Adrenal gland (tissue), 12 donors: ENCODE data around the gene DCLK2. TPM values are rescaled to one million over a fixed set of nuclear protein-coding genes. Genes with fewer than 3 reads are reported as not detected.
A peak's percentile ranks its signal among the peaks of the same experiment; 100 is the strongest.

ENCODE experiments used
- DNase-seq, 7 donors: peaks; one replicate each; pipeline ENCODE4 v3.0.0-alpha.2; 2019 to 2020
- H3K27ac ChIP-seq, 5 donors: fragments of 200-600 bp; sonication (generic) in 4 of 5; 1 replicate in 3 of 5; 2 replicates in 2 of 5; pipeline versions ENCODE4 v1.5.1 to v1.8.0; 2016 to 2020; ENCODE audit warnings: mild to moderate bottlenecking in 1 of 5
- H3K27me3 ChIP-seq: fragments of 200-600 bp; 2 replicates; pipeline ENCODE4 v1.8.0; 2021
- H3K36me3 ChIP-seq, 2 donors: fragments of 200-600 bp; replicated peaks in 1 of 2; 1 replicate in 1 of 2; 2 replicates in 1 of 2; pipeline versions ENCODE4 v1.5.1 to v1.8.0; 2018 to 2022
- H3K4me1 ChIP-seq, 2 donors: fragments of 200-600 bp; replicated peaks in 1 of 2; 1 replicate in 1 of 2; 2 replicates in 1 of 2; pipeline versions ENCODE4 v1.5.1 to v1.8.0; 2018 to 2021
- H3K4me3 ChIP-seq, 4 donors: fragments of 200-600 bp; sonication (generic) in 3 of 4; one replicate each; pipeline ENCODE4 v1.5.1; 2016 to 2018
- H3K9me3 ChIP-seq, 3 donors: fragments of 200-600 bp; sonication (generic) in 1 of 3; replicated peaks in 1 of 3; 1 replicate in 2 of 3; 2 replicates in 1 of 3; pipeline versions ENCODE4 v1.5.1 to v1.8.0; 2016 to 2021
- POLR2A ChIP-seq, 2 donors: fragments of 450-650 bp; IDR thresholded peaks; one replicate each; pipeline ENCODE4 v1.6.1; 2017; ENCODE audit warnings: antibody characterized with exemption in 2 of 2, mild to moderate bottlenecking in 2 of 2, moderate library complexity in 1 of 2
- WGBS, 4 donors: extraction: QIAGEN DNeasy Blood & Tissue Kit in 2 of 4; methylation state at CpG; one replicate each; pipeline versions ENCODE4 v1.1.5 to v1.1.7; 2013 to 2017; 5-methylcytosine and 5-hydroxymethylcytosine counted together
- intact Hi-C, 2 donors: fragments of 100-400 bp; cut with DNase I; formaldehyde crosslinking; loops; one replicate each; pipeline versions ENCODE4 v1.14.1 to v1.15.0; 2022 to 2023
- polyA plus RNA-seq, 3 donors: library from polyadenylated mRNA; stranded (reverse); fragments of 200-250 nt in 2 of 3; fragments of 350-450 nt in 1 of 3; fragmentation: Illumina TruSeq in 1 of 3; extraction: RNeasy Lipid Tissue Mini Kit (QIAGEN cat#74804) in 1 of 3; gene quantifications; one replicate each; pipeline ENCODE4 v1.2.3, GENCODE V29; 2013 to 2014
- total RNA-seq, 9 donors: library from RNA; depleted of rRNA in 4 of 9; stranded (reverse); fragments of >200 nt in 4 of 9; fragments of 120-200 nt in 1 of 9; fragmentation: NEBNext Ultra II Directional in 1 of 9; extraction: Animal tissue kit (Norgen Biotek cat#: 25700) in 1 of 9; gene quantifications; one replicate each; pipeline versions ENCODE4 v1.1.0 to v1.2.4, GENCODE V29; 2013 to 2023
- TF ChIP-seq, protein P1 (sequence below), 6 experiments: fragments of 450-650 bp in 4 of 6; fragments of 200-600 bp in 2 of 6; sonication (generic) in 1 of 6; IDR thresholded peaks; 1 replicate in 5 of 6; 2 replicates in 1 of 6; pipeline versions ENCODE4 v1.5.1 to v1.8.0; 2016 to 2021; ENCODE audit warnings: antibody characterized with exemption in 6 of 6, mild to moderate bottlenecking in 2 of 6, moderate library complexity in 1 of 6
- donor health status: healthy with polysubstance abuse.
- donor health status: Bipolar disorder and iron deficiency.
- donor health status: DM: yes; HTN: yes; CAD: no.
- donor health status: DM: no; HTN: no; CAD: no.
- donor health status: DM: no; HTN: no; CAD: no.
- donor health status: DM: yes; HTN: yes; CAD: no.

The DCLK2 gene
- total and polyA plus RNA-seq, 12 donors: 2.9 to 11.4 (median 6.3) TPM

DNA sequence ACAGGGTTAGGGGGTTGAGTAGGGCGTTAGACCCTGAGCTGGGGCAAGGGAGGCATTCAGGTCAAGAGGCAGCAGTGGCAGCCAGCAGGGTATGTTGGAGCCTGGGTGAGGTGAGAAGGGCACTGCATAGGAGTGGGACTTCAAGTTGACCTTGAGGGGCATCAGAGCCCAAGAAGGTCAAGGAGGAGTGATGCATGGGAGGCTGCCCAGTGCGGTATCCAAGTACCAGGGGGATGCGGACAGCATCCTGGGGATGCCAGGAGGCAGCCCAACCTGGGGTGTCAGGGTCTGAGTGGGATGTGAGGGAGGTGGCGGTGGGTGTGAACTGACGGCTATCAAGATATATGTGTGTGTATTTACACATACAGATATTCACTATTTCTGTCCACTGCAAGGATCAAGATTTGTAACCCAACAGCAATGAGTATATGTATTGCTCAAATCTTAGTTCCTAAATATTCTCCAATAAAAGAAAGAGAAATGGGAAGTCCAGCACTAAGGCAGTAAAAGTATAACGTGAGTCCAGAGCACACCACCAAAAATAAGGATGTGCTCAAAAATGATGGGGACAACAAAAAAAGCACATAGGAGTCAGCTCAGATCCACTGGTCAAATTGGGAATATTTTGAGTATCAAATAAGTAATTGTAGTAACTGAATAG lies 9.8 kb upstream of the DCLK2 start:
- no peak for DNase-seq
- Histone ChIP-seq H3K36me3 (no peaks in the 10 kb centered on the region), H3K27ac (no peak overlapping the region), H3K9me3 (no peaks in the 10 kb centered on the region), H3K4me1 (peaks cover 0 to 3% of the 10 kb centered on the region in 2 donors), H3K27me3 (no peaks in the 10 kb centered on the region), H3K4me3 (no peak overlapping the region)
- intact Hi-C loops: loop anchor here in 1 of 2 donors (10.0 kb wide), 1 partner anchor 54 kb away; no protein-coding TSS in a partner anchor
- 76 to 91% (median 83%) methylated on average over 2 to 6 of the region's 6 CpGs for WGBS, 4 donors
- TF ChIP-seq, protein P1, sequence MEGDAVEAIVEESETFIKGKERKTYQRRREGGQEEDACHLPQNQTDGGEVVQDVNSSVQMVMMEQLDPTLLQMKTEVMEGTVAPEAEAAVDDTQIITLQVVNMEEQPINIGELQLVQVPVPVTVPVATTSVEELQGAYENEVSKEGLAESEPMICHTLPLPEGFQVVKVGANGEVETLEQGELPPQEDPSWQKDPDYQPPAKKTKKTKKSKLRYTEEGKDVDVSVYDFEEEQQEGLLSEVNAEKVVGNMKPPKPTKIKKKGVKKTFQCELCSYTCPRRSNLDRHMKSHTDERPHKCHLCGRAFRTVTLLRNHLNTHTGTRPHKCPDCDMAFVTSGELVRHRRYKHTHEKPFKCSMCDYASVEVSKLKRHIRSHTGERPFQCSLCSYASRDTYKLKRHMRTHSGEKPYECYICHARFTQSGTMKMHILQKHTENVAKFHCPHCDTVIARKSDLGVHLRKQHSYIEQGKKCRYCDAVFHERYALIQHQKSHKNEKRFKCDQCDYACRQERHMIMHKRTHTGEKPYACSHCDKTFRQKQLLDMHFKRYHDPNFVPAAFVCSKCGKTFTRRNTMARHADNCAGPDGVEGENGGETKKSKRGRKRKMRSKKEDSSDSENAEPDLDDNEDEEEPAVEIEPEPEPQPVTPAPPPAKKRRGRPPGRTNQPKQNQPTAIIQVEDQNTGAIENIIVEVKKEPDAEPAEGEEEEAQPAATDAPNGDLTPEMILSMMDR (IDR thresholded peaks at IDR 0.05): no peak
- TF ChIP-seq POLR2A (IDR thresholded peaks at IDR 0.05): no peak

DNA sequence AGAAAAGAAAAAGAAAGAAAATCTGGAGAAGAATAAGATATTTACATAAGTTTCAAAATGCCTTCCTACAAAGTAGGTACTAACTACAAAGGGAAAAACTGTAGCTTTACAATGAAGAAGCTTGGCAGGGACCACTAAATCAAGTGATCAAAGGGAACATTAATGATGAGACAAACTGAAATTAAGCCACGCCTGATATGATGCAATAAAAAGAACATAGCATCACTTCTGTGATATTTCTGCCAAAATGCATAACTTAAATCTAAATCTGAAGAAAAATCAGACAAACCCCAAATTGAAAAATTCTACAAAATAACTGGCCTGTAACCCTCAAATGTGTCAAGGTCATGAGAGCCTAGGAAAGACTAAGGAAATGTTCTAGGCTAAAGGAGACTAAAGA lies 8.9 kb upstream of the DCLK2 start:
- Histone ChIP-seq H3K4me3 (no peak overlapping the region), H3K36me3 (no peaks in the 10 kb centered on the region), H3K27ac (no peak overlapping the region), H3K9me3 (no peaks in the 10 kb centered on the region), H3K27me3 (no peaks in the 10 kb centered on the region), H3K4me1 (no peaks in the 10 kb centered on the region)
- DNase-seq: no peak
- TF ChIP-seq POLR2A (IDR thresholded peaks at IDR 0.05): no peak
- TF ChIP-seq, protein P1 (IDR thresholded peaks at IDR 0.05): no peak
- intact Hi-C loops: loop anchor here in 1 of 2 donors (10.0 kb wide), 1 partner anchor 55 kb away; no protein-coding TSS in a partner anchor
- 0 to 84% (median 66%) methylated on average over 1 of the region's 1 CpG for WGBS, 4 donors

DNA sequence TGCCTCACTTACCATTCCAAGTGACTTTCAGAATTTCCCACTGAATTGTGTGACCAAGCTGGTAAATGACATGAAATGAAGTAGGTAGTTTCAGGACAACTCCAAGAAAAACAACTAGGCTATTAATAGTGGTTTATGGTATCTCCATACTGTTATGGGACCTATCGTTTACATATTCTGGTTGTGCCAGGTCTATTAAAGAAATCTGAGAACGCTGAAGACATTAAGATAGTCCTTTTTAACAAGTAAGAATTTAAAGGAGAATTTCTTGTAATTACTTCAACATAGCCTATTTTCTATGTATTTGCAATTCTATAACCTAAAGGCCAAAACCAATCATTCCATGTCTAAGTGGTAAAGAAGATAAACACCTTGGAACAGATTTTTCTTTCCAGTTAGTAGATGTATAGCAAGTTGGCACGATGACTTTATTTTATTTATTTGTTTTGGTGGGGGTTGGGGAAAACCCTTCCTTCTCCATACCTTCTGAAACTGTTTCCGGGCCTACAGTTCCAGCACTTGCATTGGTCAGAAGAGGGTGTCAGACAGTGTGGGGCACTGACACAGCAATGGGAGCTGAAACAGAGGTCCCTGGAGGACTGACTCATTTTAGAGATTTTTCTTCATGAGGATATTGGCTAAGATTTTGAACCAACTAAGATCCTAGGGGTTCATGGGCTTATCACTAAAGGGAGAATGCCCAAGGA lies 7.6 kb upstream of the DCLK2 start:
- Histone ChIP-seq H3K4me1 (no peaks in the 10 kb centered on the region), H3K9me3 (no peaks in the 10 kb centered on the region), H3K4me3 (no peak overlapping the region), H3K27ac (no peak overlapping the region), H3K36me3 (no peaks in the 10 kb centered on the region), H3K27me3 (no peaks in the 10 kb centered on the region)
- TF ChIP-seq, protein P1 (IDR thresholded peaks at IDR 0.05): no peak
- TF ChIP-seq POLR2A (IDR thresholded peaks at IDR 0.05): no peak
- whole genome bisulfite sequencing, 4 donors: 88 to 90% (median 88%) methylated on average over 4 of the region's 4 CpGs
- no peak for DNase-seq
- intact Hi-C loops: no loop called here

DNA sequence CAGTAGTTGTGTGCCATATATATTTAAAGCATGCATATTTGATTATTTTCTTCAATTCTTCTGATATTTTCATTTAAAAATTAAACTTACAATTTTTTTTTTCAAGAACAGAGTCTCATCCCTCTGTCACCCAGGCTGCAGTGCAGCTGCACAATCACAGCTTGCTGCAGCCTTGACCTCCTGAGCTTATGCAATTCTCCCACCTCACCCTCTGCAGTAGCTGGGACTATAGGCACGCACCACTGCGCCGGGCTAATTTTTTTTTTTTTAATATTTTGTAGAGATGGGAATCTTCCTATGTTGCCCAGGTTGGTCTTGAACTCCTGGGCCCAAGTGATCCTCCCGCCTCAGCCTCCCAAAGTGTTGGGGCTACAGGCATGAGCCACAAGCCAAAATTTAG lies 5.8 kb upstream of the DCLK2 start:
- H3K27me3 ChIP-seq: no peaks in the 10 kb centered on the region
- no peaks in the 10 kb centered on the region for H3K9me3 ChIP-seq
- no peak overlapping the region for H3K27ac ChIP-seq
- peaks cover 0 to under 1% of the 10 kb centered on the region in 2 donors for H3K4me1 ChIP-seq
- 78 to 91% (median 84%) methylated on average over 3 to 4 of the region's 4 CpGs for whole genome bisulfite sequencing, 4 donors
- no peaks in the 10 kb centered on the region for H3K36me3 ChIP-seq
- DNase-seq: peak in 1 of 7 donors; percentile 7
- no peak for TF ChIP-seq POLR2A (IDR thresholded peaks at IDR 0.05)
- TF ChIP-seq, protein P1 (IDR thresholded peaks at IDR 0.05): no peak
- H3K4me3 ChIP-seq: no peak overlapping the region
- intact Hi-C loops: no loop called here
